Right forelimb (tissue), 1 donor: Measurements from ENCODE around the gene ANKRD6.

ENCODE experiments used
- DNase-seq: peaks from one replicate; pipeline ENCODE4 v3.0.0-alpha.2; 2018

The ANKRD6 gene

DNA sequence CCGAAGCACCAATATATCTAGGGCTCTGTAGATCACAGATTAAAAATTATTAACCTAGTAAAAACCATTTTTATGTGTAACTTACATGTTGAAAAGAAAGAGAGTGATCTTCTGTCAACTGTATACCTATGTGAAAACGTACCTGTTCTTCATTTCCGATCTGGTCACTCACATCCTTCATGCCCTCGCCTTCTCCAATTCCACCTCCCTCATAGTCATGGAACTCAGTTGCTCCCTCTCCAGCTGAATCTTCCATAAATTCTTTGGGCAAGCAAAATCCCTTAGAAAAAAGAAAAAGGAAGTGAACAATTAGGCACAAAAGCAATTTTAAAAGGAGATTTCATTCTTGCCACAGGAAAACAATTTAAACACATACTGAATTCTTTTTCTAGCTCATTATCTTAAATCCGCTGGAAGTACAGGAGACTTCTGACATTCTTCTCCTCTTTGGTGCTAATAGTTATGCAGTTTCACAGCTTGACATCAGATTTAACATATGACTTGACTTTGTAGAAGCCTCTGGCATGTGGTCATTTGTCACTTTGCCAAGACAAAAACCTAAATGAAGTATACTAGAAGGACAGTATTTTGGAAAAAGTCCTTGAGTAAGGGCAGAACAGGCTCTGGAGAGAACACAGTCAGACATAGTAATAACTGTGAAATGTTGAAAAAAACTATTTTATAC is 235.1 kb downstream of the ANKRD6 start:
- no peak for DNase-seq

DNA sequence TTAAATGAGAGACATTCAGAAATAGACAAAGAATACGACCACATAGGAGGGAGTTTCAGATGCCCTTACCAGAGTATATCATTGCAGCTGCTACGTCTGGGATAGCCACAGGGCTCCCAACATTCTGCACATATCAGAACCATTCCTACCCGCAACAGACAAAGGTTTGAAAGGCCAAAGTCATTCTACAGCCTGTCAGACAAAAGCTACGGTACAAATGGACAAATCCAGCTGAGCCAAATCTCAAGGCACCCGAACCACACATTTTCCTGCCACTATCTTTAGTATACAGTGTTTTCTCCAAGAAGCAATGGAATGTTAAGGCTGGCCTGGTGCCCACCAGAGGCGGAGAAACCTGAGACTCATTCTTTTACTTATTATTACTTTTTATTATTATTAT is 236.1 kb downstream of the ANKRD6 start:
- DNase-seq = no peak

DNA sequence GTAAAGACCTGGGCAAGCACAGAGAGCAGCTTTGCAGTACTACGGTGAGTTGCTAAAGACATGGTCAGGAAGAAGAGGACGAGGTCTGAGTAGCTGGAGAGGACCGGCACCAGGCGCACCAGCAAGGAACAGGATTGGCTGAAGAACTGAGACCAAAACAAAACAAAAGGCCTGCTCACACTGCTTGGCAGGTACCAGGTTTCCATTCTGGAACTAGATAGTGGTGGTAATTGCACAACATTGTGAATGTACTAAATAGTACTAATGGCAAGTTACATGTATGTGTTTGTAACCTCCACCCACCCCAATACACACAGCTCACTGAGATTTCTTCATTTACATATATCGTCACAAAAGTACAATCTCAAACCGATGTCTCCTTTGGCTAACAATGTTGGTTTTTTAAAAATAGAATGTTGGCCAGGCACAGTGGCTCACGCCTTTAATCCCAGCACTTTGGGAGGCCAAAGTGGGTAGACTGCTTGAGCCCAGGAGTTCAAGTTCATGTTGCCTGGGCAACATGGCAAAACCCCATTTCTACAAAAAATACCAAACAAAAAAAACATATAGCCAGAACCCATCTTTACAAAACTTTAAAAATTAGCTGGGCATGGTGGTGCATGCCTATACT is 238.1 kb downstream of the ANKRD6 start:
- no peak for DNase-seq

DNA sequence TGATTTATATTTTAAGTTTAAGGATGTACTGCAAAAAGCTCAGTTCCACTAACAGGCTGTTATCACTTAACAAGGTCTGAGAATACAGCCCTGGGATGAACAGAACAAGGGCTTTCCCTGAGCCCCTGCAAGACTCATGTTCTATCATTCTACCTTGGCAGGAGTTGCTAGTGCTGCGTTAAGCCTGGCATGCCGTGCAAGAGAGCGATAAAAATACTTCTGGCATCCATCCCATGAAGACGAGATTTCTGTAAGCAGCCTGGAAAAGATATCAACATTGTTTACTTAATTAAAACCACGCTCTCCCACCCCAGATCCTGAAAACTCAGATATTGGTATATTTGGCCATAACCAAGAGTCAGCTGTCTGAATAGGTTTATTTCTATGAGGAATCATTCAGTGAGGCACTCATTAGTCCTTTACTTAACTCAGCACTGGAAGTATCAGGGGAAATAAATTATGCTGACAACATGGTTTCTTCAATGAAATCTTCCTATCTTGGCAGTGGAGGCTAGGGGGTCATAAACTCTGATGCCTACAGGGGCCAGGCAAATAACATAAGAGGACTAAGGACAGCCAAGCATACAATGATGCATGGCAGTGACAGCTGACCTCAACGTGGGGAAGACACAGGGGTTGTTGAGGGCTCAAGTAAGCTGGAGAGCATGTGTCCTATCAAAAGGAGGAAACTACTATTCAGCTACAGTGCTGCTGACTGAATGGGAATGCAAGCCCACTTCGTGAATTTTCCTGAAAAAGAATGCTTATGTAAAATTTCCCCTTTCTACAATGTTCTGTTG is 243.2 kb downstream of the ANKRD6 start:
- DNase-seq = no peak

DNA sequence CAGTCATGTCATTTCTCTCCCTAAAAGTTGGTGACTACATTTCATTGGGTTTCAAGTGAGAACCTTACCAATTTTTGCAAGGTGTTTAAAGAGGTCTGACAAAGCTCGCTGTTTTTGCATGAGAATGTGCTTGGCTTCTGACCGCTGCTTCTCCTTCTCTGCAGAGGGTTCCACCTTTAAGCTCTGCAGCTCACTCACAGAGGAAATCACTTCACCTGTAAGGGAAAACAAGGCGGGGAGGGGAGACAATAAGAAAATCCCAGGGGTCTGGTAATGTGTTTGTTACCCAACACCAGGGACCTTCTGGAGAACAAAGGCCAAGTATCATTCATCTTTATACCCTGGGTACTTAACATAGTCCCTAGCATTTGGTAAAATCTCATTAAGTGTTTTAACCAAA is 245.6 kb downstream of the ANKRD6 start:
- no peak for DNase-seq

DNA sequence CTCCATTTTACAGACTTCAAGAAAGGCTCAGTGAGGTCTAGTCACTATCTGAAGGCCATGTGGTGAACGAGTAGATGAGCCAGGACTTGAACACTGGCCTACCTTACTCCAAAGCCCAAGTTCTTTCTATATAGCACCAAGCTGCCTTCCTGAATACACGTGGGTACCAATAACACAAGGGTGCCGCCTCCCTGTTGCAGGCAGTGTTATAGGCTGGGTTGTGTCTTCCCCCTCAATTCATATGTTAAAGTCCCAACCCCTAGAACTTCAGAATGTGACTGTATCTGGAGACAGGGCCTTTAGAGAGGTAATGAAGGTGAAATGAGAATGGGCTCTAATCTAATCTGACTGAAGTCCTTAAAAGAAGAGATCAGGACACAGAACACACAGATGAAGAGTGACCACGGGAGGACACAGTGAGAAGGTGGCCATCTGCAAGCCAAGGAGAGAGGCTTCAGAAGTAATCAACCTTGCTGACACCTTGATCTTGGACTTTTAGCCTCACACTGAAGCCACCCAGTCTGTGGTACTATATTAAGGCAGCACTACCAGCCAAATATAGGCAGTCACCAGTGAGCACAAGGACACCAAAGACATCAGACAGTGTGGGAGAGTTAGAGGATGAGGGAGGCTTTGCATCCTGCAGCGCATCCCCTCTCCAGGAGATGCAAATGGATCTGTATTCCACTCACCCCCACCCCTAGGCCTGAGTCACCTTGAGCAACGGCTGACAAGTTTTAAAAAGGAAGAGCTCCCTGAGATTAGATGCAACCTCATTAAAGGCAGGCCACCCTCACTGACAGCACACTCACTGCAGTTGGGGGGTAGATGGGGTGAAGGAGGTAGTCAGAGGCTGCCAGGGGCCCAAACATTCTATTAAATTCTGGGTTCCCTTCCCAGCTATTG is 246.5 kb downstream of the ANKRD6 start:
- DNase-seq = no peak

DNA sequence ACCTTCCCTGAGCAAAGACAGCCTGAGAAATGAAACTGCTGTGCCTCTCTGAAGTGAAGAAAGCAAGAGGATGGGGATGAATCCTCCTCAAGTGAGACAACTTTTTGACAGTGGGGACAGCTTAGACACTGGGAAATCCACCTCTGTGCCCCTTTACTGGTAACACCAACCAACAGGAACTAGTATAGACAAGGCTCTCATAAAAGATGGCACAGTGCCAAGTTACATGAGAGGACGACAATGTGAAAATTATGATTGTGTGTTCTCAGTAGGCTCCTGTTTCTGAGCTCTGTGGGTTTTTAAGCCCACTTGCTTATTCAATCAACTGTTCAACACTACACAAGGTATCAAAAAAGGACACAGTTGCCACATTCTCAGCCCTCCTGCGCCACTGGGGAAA is 247.2 kb downstream of the ANKRD6 start:
- DNase-seq = no peak

DNA sequence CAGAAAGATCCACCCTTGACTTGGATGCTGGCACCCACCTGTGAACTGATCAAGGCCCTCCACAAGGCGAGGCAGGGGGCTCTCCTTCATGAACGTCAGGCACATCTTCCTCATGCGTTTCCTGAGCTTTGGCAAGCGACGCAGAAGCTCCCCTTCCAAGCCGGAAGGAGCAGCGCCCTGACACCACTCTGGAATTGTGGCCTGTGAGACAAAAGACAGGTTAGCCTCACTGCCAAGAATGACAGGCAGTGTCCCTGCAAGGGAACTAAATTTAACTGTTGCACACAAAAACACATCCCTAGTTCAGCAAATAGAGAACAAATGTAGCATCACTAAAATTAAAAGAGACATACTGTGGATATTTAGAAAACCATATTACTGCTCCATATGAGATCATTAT is 247.6 kb downstream of the ANKRD6 start:
- no peak for DNase-seq

DNA sequence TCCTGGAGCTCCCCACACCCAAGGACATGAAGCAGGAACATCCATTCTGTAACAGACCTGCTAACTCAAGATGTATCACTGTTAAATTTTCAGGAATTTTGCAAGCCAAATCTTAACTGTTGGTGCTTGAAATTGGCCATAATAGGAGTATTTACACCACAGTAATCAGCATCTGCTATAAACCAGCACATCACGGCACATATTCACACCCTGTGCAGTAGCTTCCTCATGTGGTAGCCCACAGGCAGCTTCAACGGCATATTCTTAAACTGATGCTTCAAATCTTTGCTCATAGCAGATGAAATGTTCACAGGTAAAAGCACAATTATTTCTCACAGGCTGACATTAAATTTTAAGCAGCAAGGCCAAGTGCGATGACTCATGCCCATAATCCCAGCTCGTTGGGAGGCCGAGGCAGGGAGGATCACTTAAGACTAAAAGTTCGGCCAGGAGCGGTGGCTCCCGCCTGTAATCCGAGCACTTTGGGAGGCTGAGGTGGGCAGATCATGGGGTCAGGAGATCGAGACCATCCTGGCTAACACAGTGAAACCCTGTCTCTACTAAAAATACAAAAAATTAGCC is 249.1 kb downstream of the ANKRD6 start:
- DNase-seq = no peak

DNA sequence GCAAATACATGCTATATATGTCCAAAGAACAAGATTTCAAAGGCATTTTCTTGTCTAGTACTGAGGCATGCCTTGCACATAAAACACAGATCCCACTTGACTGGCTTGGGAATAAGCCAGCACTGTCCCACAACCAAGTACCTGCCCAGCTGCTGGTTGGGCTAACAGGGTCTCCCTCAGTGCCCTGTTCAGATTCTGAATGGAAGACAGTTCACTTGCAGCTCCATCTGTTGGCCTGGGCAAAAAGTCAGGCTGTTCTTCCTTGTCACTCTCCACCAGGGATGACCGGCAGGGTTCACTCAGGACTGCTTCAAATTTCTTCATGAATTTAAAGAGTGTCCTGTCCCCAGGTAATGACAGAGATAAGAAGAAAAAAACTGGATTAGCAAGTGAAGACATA is 250.0 kb downstream of the ANKRD6 start:
- DNase-seq = no peak
